Chondrocyte (in vitro differentiated cells): ENCODE data around the gene TADA2A. TPM values are rescaled to one million over a fixed set of nuclear protein-coding genes. Genes with fewer than 3 reads are reported as not detected.
A peak's percentile ranks its signal among the peaks of the same experiment; 100 is the strongest.

Source experiments
- DNase-seq: peaks from one replicate; pipeline ENCODE4 v3.0.0; 2021; ENCODE audit warnings: mixed read lengths, low spot score
- H3K27ac Mint-ChIP-seq: one replicate; pipeline ENCODE4 v1.8.0; 2021; ENCODE audit warnings: mild to moderate bottlenecking, moderate library complexity, mixed read lengths; ENCODE audit not compliant: unreplicated experiment
- H3K27me3 Mint-ChIP-seq: 2 replicates; pipeline ENCODE4 v1.8.0; 2021; ENCODE audit warnings: low read depth, mixed read lengths
- H3K36me3 Mint-ChIP-seq: 2 replicates; pipeline ENCODE4 v1.8.0; 2021; ENCODE audit warnings: low read depth, mixed read lengths
- H3K4me1 Mint-ChIP-seq: 2 replicates; pipeline ENCODE4 v1.8.0; 2021; ENCODE audit warnings: low read depth, mild to moderate bottlenecking, mixed read lengths
- H3K4me3 Mint-ChIP-seq: one replicate; pipeline ENCODE4 v1.8.0; 2021; ENCODE audit warnings: mild to moderate bottlenecking, moderate library complexity, mixed read lengths; ENCODE audit not compliant: unreplicated experiment
- H3K9me3 Mint-ChIP-seq: 2 replicates; pipeline ENCODE4 v1.8.0; 2021; ENCODE audit warnings: low read depth, mixed read lengths
- CTCF ChIP-seq: fragments of 200-600 bp; sonication (generic); IDR thresholded peaks from 2 replicates; pipeline ENCODE4 v1.5.0; 2021; ENCODE audit warnings: antibody characterized with exemption, mild to moderate bottlenecking, moderate library complexity
- total RNA-seq: library from RNA; stranded (reverse); gene quantifications from 3 replicates; pipeline ENCODE4 v1.2.1, GENCODE V29; 2021

The TADA2A gene
- total RNA-seq, 1 donor from 2014 or later, result 15.1 TPM

GRCh38 chr17:37493249-37494027, 86.8 kb downstream of the TADA2A start:
- no peak overlapping the region for H3K4me3 Mint-ChIP-seq
- H3K27ac Mint-ChIP-seq, result peak overlapping the region; percentile 98
- TF ChIP-seq CTCF, result no peak
- no peaks in the 10 kb centered on the region for H3K9me3 Mint-ChIP-seq
- no peak for DNase-seq
- no peaks in the 10 kb centered on the region for H3K36me3 Mint-ChIP-seq
- H3K27me3 Mint-ChIP-seq, result no peaks in the 10 kb centered on the region
- H3K4me1 Mint-ChIP-seq, result peaks cover 58% of the 10 kb centered on the region

- H3K27me3 Mint-ChIP-seq, result no peaks in the 10 kb centered on the region
- TF ChIP-seq CTCF, result no peak
- H3K36me3 Mint-ChIP-seq, result no peaks in the 10 kb centered on the region
- no peaks in the 10 kb centered on the region for H3K9me3 Mint-ChIP-seq
- H3K4me3 Mint-ChIP-seq, result no peak overlapping the region
- peak overlapping the region; percentile 86 for H3K27ac Mint-ChIP-seq
- H3K4me1 Mint-ChIP-seq, result peaks cover 52% of the 10 kb centered on the region
- no peak for DNase-seq
These were observed 87.7 kb downstream of the TADA2A start for GRCh38 chr17:37494401-37494831.

- peak overlapping the region; percentile 86 for H3K27ac Mint-ChIP-seq
- TF ChIP-seq CTCF, result no peak
- no peaks in the 10 kb centered on the region for H3K9me3 Mint-ChIP-seq
- no peak overlapping the region for H3K4me3 Mint-ChIP-seq
- no peaks in the 10 kb centered on the region for H3K27me3 Mint-ChIP-seq
- peaks cover 52% of the 10 kb centered on the region for H3K4me1 Mint-ChIP-seq
- no peak for DNase-seq
- H3K36me3 Mint-ChIP-seq, result no peaks in the 10 kb centered on the region
These were observed 88.3 kb downstream of the TADA2A start for GRCh38 chr17:37494971-37495370.

GRCh38 chr17:37500378-37500777, 93.7 kb downstream of the TADA2A start:
- no peak for TF ChIP-seq CTCF
- H3K4me3 Mint-ChIP-seq, result no peak overlapping the region

GRCh38 chr17:37502009-37502936, 95.6 kb downstream of the TADA2A start:
- H3K4me3 Mint-ChIP-seq, result no peak overlapping the region
- H3K4me1 Mint-ChIP-seq, result peaks cover 10% of the 10 kb centered on the region
- DNase-seq, result no peak
- no peaks in the 10 kb centered on the region for H3K27me3 Mint-ChIP-seq
- no peaks in the 10 kb centered on the region for H3K36me3 Mint-ChIP-seq
- H3K9me3 Mint-ChIP-seq, result no peaks in the 10 kb centered on the region
- no peak for TF ChIP-seq CTCF
- H3K27ac Mint-ChIP-seq, result no peak overlapping the region

More at GRCh38 chr17:37500378-37500777, 93.7 kb downstream of the TADA2A start:
- H3K4me1 Mint-ChIP-seq, result peaks cover 4% of the 10 kb centered on the region
- H3K36me3 Mint-ChIP-seq, result no peaks in the 10 kb centered on the region
- H3K27ac Mint-ChIP-seq, result no peak overlapping the region
- DNase-seq, result no peak
- H3K9me3 Mint-ChIP-seq, result no peaks in the 10 kb centered on the region
- H3K27me3 Mint-ChIP-seq, result no peaks in the 10 kb centered on the region
